SU-DHL-6 (cell line): ENCODE measurements around the gene ATRIP.

ENCODE experiments used
- H2AFZ ChIP-seq: fragments of 200-600 bp; sonication (generic); 2 replicates; pipeline ENCODE4 v1.6.1; 2014; ENCODE audit warnings: low read depth, mild to moderate bottlenecking, moderate library complexity, mixed read lengths, antibody characterized with exemption, low read length; ENCODE audit not compliant: severe bottlenecking
- H3F3A ChIP-seq: fragments of 200-600 bp; shearing (Covaris generic); 2 replicates; pipeline ENCODE4 v1.6.0; 2016; ENCODE audit warnings: antibody characterized with exemption, mild to moderate bottlenecking; ENCODE audit not compliant: insufficient read depth
- H3K27ac ChIP-seq: fragments of 200-600 bp; sonication (generic); 2 replicates; pipeline ENCODE4 v1.5.1; 2016; ENCODE audit warnings: low read depth, mild to moderate bottlenecking, low read length, moderate library complexity, mixed read lengths
- H3K27me3 ChIP-seq: fragments of 200-600 bp; sonication (generic), shearing (Covaris generic); 2 replicates; pipeline ENCODE4 v1.6.0; 2014; ENCODE audit warnings: mild to moderate bottlenecking, low read length
- H3K36me3 ChIP-seq: fragments of 200-600 bp; sonication (generic); 2 replicates; pipeline ENCODE4 v1.6.1; 2014; ENCODE audit warnings: mild to moderate bottlenecking, low read length, mixed read lengths
- H3K4me2 ChIP-seq: fragments of 300-600, 200-600 bp; shearing (Covaris generic), sonication (generic); 2 replicates; pipeline ENCODE4 v1.6.0; 2014; ENCODE audit warnings: low read length, low read depth, mild to moderate bottlenecking; ENCODE audit not compliant: poor library complexity, severe bottlenecking
- H3K4me3 ChIP-seq: fragments of 200-600 bp; sonication (generic); 2 replicates; pipeline ENCODE4 v1.5.1; 2014; ENCODE audit warnings: antibody characterized with exemption, low read length, mild to moderate bottlenecking, mixed read lengths; ENCODE audit not compliant: insufficient read depth, poor library complexity, severe bottlenecking
- H3K79me2 ChIP-seq: fragments of 200-600 bp; sonication (generic); 2 replicates; pipeline ENCODE4 v1.6.1; 2014; ENCODE audit warnings: mild to moderate bottlenecking, low read length, moderate library complexity; ENCODE audit not compliant: insufficient read depth
- H3K9ac ChIP-seq: fragments of 200-600 bp; sonication (generic); 2 replicates; pipeline ENCODE4 v1.7.0; 2014; ENCODE audit warnings: mild to moderate bottlenecking, low read length
- H3K9me2 ChIP-seq: fragments of 200-600 bp; sonication (generic); replicated peaks from 2 replicates; pipeline ENCODE4 v1.6.1; 2014; ENCODE audit warnings: low read length; ENCODE audit not compliant: insufficient read depth
- H3K9me3 ChIP-seq: fragments of 200-600 bp; sonication (generic); 2 replicates; pipeline ENCODE4 v1.6.1; 2014; ENCODE audit warnings: low read length, mixed read lengths; ENCODE audit not compliant: insufficient read depth
- H4K20me1 ChIP-seq: fragments of 200-600 bp; sonication (generic); 2 replicates; pipeline ENCODE4 v1.6.1; 2014; ENCODE audit warnings: low read depth, mild to moderate bottlenecking, antibody characterized with exemption, low read length, moderate library complexity, mixed read lengths
- EZH2phosphoT487 ChIP-seq: fragments of 200-600 bp; sonication (generic), shearing (Covaris generic); conservative IDR thresholded peaks from 2 replicates; pipeline ENCODE4 v1.6.1; 2018; ENCODE audit warnings: mild to moderate bottlenecking, antibody characterized with exemption, low read length, moderate library complexity, mixed read lengths
- TF ChIP-seq, protein P1 (sequence below): fragments of 200-600 bp; sonication (generic); IDR thresholded peaks from one replicate; pipeline ENCODE4 v1.5.1; 2017; ENCODE audit warnings: antibody characterized with exemption, mild to moderate bottlenecking, low read length, moderate library complexity; ENCODE audit not compliant: insufficient read depth, poor library complexity, severe bottlenecking

The ATRIP gene

DNA sequence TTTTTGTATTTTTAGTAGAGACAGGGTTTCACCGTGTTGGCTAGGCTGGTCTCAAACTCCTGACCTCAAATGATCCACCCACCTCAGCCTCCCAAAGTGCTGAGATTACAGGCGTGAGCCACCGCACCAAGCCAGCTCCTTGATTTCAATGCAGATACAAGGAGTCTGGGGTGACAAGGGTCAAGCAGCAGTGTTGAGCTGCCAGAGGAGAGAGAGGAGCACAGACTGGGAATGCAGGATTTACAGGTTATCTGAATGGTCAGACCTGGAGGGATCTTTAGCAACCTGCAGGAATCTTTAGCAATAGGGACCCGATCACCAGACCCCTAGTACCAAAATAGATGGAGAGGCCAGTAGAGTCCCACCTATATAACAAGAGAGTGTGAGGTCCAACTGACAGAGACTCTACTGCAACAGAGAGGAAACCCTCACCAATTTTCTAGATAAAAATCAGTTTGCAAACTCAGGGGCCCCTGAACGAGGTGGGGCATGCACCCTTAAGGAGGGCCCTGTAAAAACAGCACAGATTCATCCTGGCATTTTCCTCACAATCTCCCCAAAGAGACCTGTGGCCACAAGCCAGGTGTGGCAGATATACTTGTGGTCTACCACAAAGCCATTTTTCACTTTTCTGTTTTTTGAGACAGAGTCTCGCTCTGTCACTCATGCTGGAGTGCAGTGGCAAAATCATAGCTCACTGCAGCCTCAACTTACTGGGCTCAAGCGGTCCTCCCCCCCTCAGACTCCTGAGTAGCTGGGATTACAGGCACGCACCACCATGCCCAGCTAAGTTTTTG, 68.1 kb downstream of the ATRIP start:
- Histone ChIP-seq H3K27ac (no peak overlapping the region), H3F3A (no peaks in the 10 kb centered on the region), H3K9me3 (no peaks in the 10 kb centered on the region), H3K9ac (no peak overlapping the region), H3K79me2 (no peaks in the 10 kb centered on the region), H3K36me3 (no peaks in the 10 kb centered on the region), H3K9me2 (no peaks in the 10 kb centered on the region), H3K4me2 (no peak overlapping the region), H4K20me1 (no peaks in the 10 kb centered on the region), H2AFZ (no peak overlapping the region), H3K4me3 (no peak overlapping the region), H3K27me3 (no peaks in the 10 kb centered on the region)
- TF ChIP-seq, protein P1, sequence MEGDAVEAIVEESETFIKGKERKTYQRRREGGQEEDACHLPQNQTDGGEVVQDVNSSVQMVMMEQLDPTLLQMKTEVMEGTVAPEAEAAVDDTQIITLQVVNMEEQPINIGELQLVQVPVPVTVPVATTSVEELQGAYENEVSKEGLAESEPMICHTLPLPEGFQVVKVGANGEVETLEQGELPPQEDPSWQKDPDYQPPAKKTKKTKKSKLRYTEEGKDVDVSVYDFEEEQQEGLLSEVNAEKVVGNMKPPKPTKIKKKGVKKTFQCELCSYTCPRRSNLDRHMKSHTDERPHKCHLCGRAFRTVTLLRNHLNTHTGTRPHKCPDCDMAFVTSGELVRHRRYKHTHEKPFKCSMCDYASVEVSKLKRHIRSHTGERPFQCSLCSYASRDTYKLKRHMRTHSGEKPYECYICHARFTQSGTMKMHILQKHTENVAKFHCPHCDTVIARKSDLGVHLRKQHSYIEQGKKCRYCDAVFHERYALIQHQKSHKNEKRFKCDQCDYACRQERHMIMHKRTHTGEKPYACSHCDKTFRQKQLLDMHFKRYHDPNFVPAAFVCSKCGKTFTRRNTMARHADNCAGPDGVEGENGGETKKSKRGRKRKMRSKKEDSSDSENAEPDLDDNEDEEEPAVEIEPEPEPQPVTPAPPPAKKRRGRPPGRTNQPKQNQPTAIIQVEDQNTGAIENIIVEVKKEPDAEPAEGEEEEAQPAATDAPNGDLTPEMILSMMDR: no peak
- no peak for TF ChIP-seq EZH2phosphoT487
